Measurements from ENCODE around the gene RBCK1. TPM values are rescaled to one million over a fixed set of nuclear protein-coding genes. Genes with fewer than 3 reads are reported as not detected.

RBCK1 gene
- polyA plus RNA-seq, 3 donors: 66.8 to 110 (median 70.8) TPM

- peaks cover 66 to 85% of the 10 kb centered on the region in 2 donors for H3K36me3 Mint-ChIP-seq
- TF ChIP-seq CTCF (IDR thresholded peaks at IDR 0.05): no peak
Measured at GRCh38 chr20:444117-444516, 36.0 kb downstream of the RBCK1 start.

GRCh38 chr20:444862-445426, 36.8 kb downstream of the RBCK1 start:
- 93% methylated on average over 12 of the region's 12 CpGs for WGBS (ENCODE audit: insufficient coverage)
- Mint-ChIP-seq H3K4me1 (peaks cover 2% of the 10 kb centered on the region), H3K9me3 (no peaks in the 10 kb centered on the region), H3K27ac (peak overlapping the region in 1 of 7 donors; percentile 28), H3K4me3 (no peak overlapping the region), H3K27me3 (ENCODE audit: low read depth in 3 of 3) (peaks cover 0 to 1% (median 0%) of the 10 kb centered on the region in 3 donors), H3K36me3 (peaks cover 64 to 79% of the 10 kb centered on the region in 2 donors)
- no peak for DNase-seq
- no peaks in the 10 kb centered on the region for H3K27me3 ChIP-seq (ENCODE audit: control insufficient read depth in 2 of 2, insufficient read depth in 2 of 2, low read length in 2 of 2)
- no peak overlapping the region for H2AFZ ChIP-seq (ENCODE audit: insufficient read depth, low read depth, low read length, poor library complexity, severe bottlenecking)
- H3K9me3 ChIP-seq (replicated peaks in 1 of 2; ENCODE audit: control insufficient read depth in 1 of 2, insufficient read depth in 1 of 2, low read length in 2 of 2): no peaks in the 10 kb centered on the region
- no peak overlapping the region for H3K9ac ChIP-seq (ENCODE audit: insufficient read depth, low read length, poor library complexity, severe bottlenecking)
- H3K36me3 ChIP-seq (replicated peaks in 1 of 2; ENCODE audit: control insufficient read depth in 1 of 2, insufficient read depth in 2 of 2, low read length in 2 of 2): peaks cover 54 to 75% of the 10 kb centered on the region in 2 donors
- H3K79me2 ChIP-seq (ENCODE audit: insufficient read depth, low read length): peaks cover 34% of the 10 kb centered on the region
- no peaks in the 10 kb centered on the region for H3K4me1 ChIP-seq (ENCODE audit: control insufficient read depth in 1 of 2, insufficient read depth in 2 of 2, low read length in 2 of 2)
- H3K4me2 ChIP-seq (replicated peaks; ENCODE audit: extremely low read depth, low read length, poor library complexity, severe bottlenecking): no peak overlapping the region
- H4K20me1 ChIP-seq (ENCODE audit: insufficient read depth, low read length): peaks cover 53% of the 10 kb centered on the region
- TF ChIP-seq CTCF (IDR thresholded peaks at IDR 0.05): no peak
- intact Hi-C loops (cut with micrococcal nuclease): no loop called here
- no peak overlapping the region for H3K27ac ChIP-seq (ENCODE audit: low read depth in 1 of 2, low read length in 2 of 2)
- H3K4me3 ChIP-seq (replicated peaks in 1 of 3; ENCODE audit: low read depth in 2 of 3, low read length in 3 of 3): no peak overlapping the region

More at GRCh38 chr20:444117-444516, 36.0 kb downstream of the RBCK1 start:
- DNase-seq: no peak
- Histone ChIP-seq H4K20me1 (ENCODE audit: insufficient read depth, low read length) (peaks cover 46% of the 10 kb centered on the region), H3K9ac (ENCODE audit: insufficient read depth, low read length, poor library complexity, severe bottlenecking) (no peak overlapping the region), H3K79me2 (ENCODE audit: insufficient read depth, low read length) (peaks cover 27% of the 10 kb centered on the region), H2AFZ (ENCODE audit: insufficient read depth, low read depth, low read length, poor library complexity, severe bottlenecking) (no peak overlapping the region), H3K36me3 (replicated peaks in 1 of 2; ENCODE audit: control insufficient read depth in 1 of 2, insufficient read depth in 2 of 2, low read length in 2 of 2) (peaks cover 58 to 83% of the 10 kb centered on the region in 2 donors), H3K27me3 (ENCODE audit: control insufficient read depth in 2 of 2, insufficient read depth in 2 of 2, low read length in 2 of 2) (no peaks in the 10 kb centered on the region), H3K4me1 (ENCODE audit: control insufficient read depth in 1 of 2, insufficient read depth in 2 of 2, low read length in 2 of 2) (peaks cover 5% of the 10 kb centered on the region in 2 donors), H3K27ac (ENCODE audit: low read depth in 1 of 2, low read length in 2 of 2) (no peak overlapping the region), H3K9me3 (replicated peaks in 1 of 2; ENCODE audit: control insufficient read depth in 1 of 2, insufficient read depth in 1 of 2, low read length in 2 of 2) (no peaks in the 10 kb centered on the region), H3K4me2 (replicated peaks; ENCODE audit: extremely low read depth, low read length, poor library complexity, severe bottlenecking) (no peak overlapping the region), H3K4me3 (replicated peaks in 1 of 3; ENCODE audit: low read depth in 2 of 3, low read length in 3 of 3) (no peak overlapping the region)
- Mint-ChIP-seq H3K4me3 (no peak overlapping the region), H3K4me1 (peaks cover 10% of the 10 kb centered on the region), H3K27me3 (ENCODE audit: low read depth in 3 of 3) (peaks cover 0 to 1% (median 0%) of the 10 kb centered on the region in 3 donors), H3K27ac (no peak overlapping the region), H3K9me3 (no peaks in the 10 kb centered on the region)
- intact Hi-C loops (cut with micrococcal nuclease): no loop called here
- WGBS (ENCODE audit: insufficient coverage): no CpG with 5 or more reads among the region's 3 CpGs

Data from CD14-positive monocyte (primary cell).